ENCODE results near the gene COL20A1.
"Not testable (repeated sequence)": the region's sequence is repeated elsewhere in the genome, so short reads cannot be mapped to it uniquely, and the experiment has no call there.

COL20A1 gene

DNA sequence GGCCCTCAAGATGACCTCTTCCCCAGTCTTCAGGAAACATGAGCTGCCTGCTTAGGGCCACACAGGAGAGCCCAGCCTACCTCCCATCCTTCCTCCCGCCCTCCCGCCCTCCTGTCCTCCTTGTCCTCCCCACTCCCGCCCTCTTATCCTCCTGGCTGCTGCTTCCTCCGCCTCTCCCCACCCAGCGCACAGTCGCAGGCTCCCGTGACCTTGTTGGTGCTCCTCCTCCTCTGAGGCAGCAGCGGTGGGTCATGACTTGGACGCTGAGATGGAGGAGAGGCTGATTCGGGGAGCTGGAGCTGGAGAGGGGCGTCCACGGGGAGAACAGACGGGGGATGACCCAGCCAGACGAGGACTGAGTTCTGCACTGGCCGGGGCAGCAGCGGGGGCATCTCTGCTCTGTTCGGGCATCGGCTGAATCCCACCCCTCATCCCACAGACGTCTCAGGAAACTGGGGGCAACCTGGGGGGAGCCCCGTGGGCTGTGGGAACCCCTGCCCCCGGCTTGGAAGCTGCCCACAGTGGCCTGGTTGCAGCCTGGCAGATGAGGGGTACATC lies 35.8 kb downstream of the COL20A1 start:
- no peak for TF ChIP-seq Cebpa-rat (IDR thresholded peaks at IDR 0.05)
- Histone ChIP-seq H3K27ac (no peak overlapping the region), H4K20me1 (peaks cover 0 to 8% (median 0%) of the 10 kb centered on the region in 11 experiments; a peak in 1 of 22 replicates), H3K9me3 (replicated peaks in 1 of 11) (peaks cover 5 to 23% (median 10%) of the 10 kb centered on the region in 11 experiments; a peak in 18 of 22 replicates), H3K9ac (no peak overlapping the region), H3K36me3 (no peaks in the 10 kb centered on the region), H3K4me3 (no peak overlapping the region), H3K4me2 (no peak overlapping the region), H3K27me3 (no peaks in the 10 kb centered on the region), H3K4me1 (peaks cover 26 to 38% (median 29%) of the 10 kb centered on the region in 10 experiments)

DNA sequence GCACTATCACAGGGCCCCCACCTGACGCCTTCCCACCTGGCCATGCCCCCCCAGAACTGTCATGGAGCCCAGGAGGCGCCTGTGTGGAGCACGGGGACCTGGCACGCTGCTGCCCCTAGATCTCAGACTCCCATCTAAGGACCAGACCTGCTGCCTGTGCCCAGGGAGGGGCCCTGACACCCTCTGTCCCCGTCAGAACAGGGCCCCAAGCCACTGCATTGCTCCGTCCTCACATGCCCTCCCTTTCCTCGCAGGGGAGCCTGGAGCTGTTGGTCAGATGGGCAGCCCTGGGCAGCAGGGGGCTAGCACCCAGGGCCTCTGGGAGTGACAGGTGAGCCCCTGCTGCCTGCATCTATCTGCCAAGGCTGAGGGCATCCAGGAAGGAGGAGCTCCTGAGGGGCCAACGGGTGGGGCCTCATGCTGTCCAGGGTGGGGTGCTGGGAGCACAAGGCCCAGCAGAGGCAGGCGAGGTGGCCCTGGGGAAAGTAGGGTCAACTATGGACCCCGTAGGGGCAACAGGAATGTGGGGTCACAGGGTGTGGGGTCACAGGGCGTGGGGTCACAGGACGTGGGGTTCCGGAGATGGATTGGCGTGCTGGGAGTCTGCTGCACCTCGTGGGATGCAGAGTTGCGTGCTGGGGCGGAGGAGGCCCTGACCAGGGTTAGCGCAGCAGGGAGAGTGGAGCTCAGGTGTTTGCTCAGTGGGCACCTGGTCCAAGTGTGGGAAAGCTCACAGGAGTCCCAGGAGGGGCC lies 36.5 kb downstream of the COL20A1 start:
- no peak for TF ChIP-seq Cebpa-rat (IDR thresholded peaks at IDR 0.05)
- no peak overlapping the region for H3K4me2 ChIP-seq

DNA sequence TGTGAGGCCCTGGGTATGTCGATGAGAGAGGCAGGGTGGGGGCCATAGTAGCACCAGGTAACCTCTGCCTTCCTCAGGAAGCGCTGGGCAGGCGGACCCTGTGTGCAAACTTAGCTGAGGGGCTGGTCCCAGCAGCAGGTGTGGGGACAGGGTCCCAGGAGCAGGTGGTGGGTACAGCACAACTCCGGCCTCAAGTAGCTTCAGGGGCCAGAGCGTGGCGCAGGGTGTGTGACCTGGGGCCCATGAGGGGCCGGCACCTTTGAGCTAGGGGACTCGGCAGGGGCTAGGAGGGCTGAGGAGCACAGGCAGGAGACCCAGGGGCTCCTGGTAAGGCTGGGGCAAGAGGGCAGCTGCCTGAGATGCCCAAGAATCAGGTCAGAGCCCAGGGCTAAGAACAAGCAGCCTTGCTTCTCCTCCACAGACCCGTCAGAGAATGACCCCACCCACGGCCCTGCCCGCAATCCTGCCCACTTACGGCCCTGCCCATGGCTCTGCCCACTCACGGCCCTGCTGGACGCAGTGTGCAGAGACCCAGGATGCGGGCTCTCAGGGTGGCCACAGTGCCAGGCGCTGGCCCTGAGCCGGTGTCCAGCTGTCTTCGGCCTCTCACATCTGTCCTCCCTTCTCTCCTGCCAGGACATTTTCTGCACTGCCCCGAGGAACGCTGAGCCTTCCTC lies 37.2 kb downstream of the COL20A1 start:
- Histone ChIP-seq H3K27ac (no peak overlapping the region), H3K9ac (no peak overlapping the region), H3K9me3 (replicated peaks in 1 of 11) (peaks cover 5 to 23% (median 11%) of the 10 kb centered on the region in 11 experiments; a peak in 18 of 22 replicates), H3K4me3 (no peak overlapping the region), H3K4me2 (no peak overlapping the region), H3K36me3 (no peaks in the 10 kb centered on the region), H3K27me3 (no peaks in the 10 kb centered on the region), H3K4me1 (peaks cover 16 to 30% (median 23%) of the 10 kb centered on the region in 10 experiments), H4K20me1 (peaks cover 0 to 8% (median 0%) of the 10 kb centered on the region in 11 experiments; a peak in 1 of 22 replicates)
- TF ChIP-seq Cebpa-rat (IDR thresholded peaks at IDR 0.05) = no peak

More for the DNA sequence above, 36.5 kb downstream of the COL20A1 start:
- Histone ChIP-seq H3K36me3 (no peaks in the 10 kb centered on the region), H3K27ac (no peak overlapping the region), H4K20me1 (peaks cover 0 to 8% (median 0%) of the 10 kb centered on the region in 11 experiments; a peak in 1 of 22 replicates), H3K9me3 (replicated peaks in 1 of 11) (peaks cover 5 to 23% (median 10%) of the 10 kb centered on the region in 11 experiments; a peak in 18 of 22 replicates), H3K4me3 (no peak overlapping the region), H3K27me3 (no peaks in the 10 kb centered on the region), H3K9ac (no peak overlapping the region), H3K4me1 (peaks cover 24 to 36% (median 29%) of the 10 kb centered on the region in 10 experiments)

DNA sequence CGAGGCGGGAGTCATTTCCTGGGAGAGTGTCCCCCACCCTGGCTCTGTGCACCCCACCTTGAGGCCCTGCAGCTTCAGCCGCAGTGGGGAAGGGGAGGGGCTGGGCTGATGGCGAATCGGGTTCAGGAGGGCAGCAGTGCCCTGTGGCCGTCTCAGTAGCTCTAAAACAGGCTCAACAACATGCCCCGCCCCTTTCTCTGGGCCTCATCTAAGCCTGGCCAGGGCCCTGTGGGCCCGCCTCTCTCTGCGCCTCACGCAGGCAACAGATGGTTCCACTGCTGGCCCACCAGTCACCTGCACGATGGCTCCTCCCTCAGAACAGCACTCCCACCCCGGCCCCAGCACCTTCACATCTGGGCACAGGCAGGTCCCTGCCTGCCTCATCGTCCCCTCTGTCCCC lies 38.0 kb downstream of the COL20A1 start:
- H4K20me1 ChIP-seq = peaks cover 0 to 8% (median 0%) of the 10 kb centered on the region in 11 experiments; a peak in 1 of 22 replicates
- no peaks in the 10 kb centered on the region for H3K27me3 ChIP-seq
- no peak for TF ChIP-seq Cebpa-rat (IDR thresholded peaks at IDR 0.05)
- no peak overlapping the region for H3K4me2 ChIP-seq
- H3K9ac ChIP-seq = no peak overlapping the region
- H3K9me3 ChIP-seq (replicated peaks in 1 of 11) = peaks cover 5 to 22% (median 11%) of the 10 kb centered on the region in 11 experiments; a peak in 18 of 22 replicates
- no peaks in the 10 kb centered on the region for H3K36me3 ChIP-seq
- no peak overlapping the region for H3K27ac ChIP-seq
- H3K4me3 ChIP-seq = no peak overlapping the region
- H3K4me1 ChIP-seq = peaks cover 9 to 24% (median 15%) of the 10 kb centered on the region in 10 experiments

DNA sequence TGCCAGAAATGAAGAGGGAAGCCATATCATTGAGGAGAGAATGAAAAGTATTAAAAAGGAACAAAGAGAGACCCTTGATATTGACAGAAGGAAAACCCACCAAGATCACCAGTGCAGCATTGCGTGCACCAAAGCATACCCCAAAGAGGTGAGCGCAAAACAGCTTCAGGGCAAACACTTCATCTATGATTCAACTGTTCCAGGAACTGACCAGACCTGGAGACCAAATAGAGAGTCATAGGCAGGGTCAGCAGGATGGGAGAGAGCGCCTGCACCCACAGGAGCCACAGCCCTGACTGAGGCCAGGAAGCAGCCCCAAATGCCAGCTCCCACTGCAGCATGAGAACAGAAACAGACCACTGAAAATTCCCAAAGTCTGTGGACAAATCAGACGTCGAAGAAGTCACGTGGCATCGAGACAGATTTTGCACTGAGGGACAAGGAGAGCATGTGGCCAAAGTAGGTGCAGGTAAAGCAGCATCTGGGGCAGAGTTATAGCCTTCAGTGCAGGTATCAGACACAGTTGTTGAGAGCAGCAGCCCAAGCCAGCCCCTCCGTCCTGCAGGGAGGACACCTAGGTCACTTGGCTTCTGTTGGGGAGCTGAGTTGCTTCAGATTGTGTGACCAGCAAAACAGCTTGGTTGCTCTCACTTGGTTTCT lies 38.9 kb downstream of the COL20A1 start:
- peaks cover 5 to 15% (median 11%) of the 10 kb centered on the region in 11 experiments; a peak in 18 of 22 replicates for H3K9me3 ChIP-seq (replicated peaks in 1 of 11)
- peaks cover 0 to 8% (median 0%) of the 10 kb centered on the region in 11 experiments; a peak in 1 of 22 replicates for H4K20me1 ChIP-seq
- no peak overlapping the region for H3K27ac ChIP-seq
- H3K9ac ChIP-seq = no peak overlapping the region
- peaks cover 0 to 24% (median 10%) of the 10 kb centered on the region in 10 experiments; a peak in 19 of 20 replicates for H3K4me1 ChIP-seq
- no peak overlapping the region for H3K4me2 ChIP-seq
- no peak for TF ChIP-seq Cebpa-rat (IDR thresholded peaks at IDR 0.05)
- H3K36me3 ChIP-seq = no peaks in the 10 kb centered on the region
- H3K27me3 ChIP-seq = no peaks in the 10 kb centered on the region
- no peak overlapping the region for H3K4me3 ChIP-seq

DNA sequence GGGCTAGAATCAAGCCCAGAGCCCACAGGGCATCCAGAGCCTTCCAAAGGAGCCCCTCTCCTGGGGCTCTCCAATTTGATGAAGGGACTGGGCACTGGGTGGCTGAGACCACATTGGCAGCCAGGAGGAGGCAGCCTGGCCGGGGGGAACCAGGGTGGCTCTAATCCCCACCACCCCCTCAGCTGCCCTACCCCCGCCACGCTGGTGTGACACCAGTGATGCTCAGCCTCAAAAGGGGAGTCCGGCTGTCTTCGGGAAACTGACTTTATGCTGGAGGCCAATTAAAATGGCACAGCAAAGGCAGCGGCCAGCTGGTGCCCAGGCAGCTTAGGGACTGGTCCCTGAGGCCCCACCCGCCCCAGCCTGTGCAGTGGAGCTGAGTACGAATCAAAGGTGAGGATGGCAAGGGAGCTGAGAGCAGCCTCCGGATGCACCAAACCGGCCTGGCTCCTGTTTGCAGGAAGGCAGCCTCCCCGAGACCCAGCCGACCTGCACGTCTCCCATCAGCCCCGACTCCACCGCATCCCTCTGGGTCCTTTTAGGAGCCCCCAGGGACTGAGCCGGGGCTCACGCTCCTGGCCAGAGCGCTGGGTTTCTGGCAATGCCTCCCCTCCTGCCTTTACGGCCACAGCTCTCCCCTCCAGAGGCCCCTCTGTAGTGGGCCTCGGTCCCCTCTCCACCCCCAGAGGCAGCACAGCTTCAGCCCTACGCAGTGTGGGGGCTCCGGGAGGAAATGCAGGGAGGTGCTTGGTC lies 39.7 kb downstream of the COL20A1 start:
- no peak for TF ChIP-seq Cebpa-rat (IDR thresholded peaks at IDR 0.05)
- Histone ChIP-seq H3K4me1 (peaks cover 0 to 24% (median 6%) of the 10 kb centered on the region in 10 experiments; a peak in 7 of 20 replicates), H3K36me3 (no peaks in the 10 kb centered on the region), H3K9me3 (replicated peaks in 1 of 11) (peaks cover 5 to 15% (median 11%) of the 10 kb centered on the region in 11 experiments; a peak in 18 of 22 replicates), H3K27ac (no peak overlapping the region), H3K4me3 (no peak overlapping the region), H4K20me1 (peaks cover 0 to 5% (median 0%) of the 10 kb centered on the region in 11 experiments; a peak in 1 of 22 replicates), H3K4me2 (no peak overlapping the region), H3K27me3 (no peaks in the 10 kb centered on the region), H3K9ac (no peak overlapping the region)

DNA sequence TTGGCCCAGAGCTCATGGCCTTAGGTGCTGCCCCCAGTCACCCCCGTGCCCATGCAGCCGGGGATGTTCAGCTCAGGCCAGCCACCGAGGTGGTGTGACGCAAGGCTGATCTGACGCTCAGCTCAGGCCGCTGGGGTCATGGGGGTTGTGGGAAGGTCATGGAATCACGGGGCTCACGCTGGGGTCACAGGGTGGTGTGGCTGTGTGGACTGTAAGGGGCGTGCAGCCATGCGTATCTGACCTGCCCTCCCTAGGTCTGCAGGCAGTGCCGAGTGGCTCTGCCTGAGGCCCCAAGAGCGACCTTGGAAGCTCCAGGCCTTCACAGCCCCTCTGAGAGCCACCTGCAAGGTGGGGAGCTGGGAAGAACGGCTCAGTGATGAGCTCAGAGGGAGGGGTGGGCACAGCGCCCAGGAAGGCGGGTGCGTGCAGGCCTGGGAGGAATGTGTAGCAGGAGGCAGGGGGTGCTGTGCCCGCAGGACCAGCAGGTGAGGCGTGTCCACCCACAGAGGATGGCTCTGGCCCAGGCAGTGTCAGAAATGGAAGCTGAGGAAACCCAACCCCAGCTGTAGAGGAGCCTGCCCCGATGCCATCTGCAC lies 40.4 kb downstream of the COL20A1 start:
- no peak overlapping the region for H3K4me3 ChIP-seq
- no peak overlapping the region for H3K9ac ChIP-seq
- peaks cover 0 to 22% (median 5%) of the 10 kb centered on the region in 10 experiments; a peak in 5 of 20 replicates for H3K4me1 ChIP-seq
- no peaks in the 10 kb centered on the region for H4K20me1 ChIP-seq
- no peak for TF ChIP-seq Cebpa-rat (IDR thresholded peaks at IDR 0.05)
- H3K4me2 ChIP-seq = no peak overlapping the region; a peak in 1 of 22 replicates
- peaks cover 5 to 15% (median 11%) of the 10 kb centered on the region in 11 experiments; a peak in 18 of 22 replicates for H3K9me3 ChIP-seq (replicated peaks in 1 of 11)
- no peaks in the 10 kb centered on the region for H3K36me3 ChIP-seq
- no peak overlapping the region for H3K27ac ChIP-seq
- H3K27me3 ChIP-seq = no peaks in the 10 kb centered on the region

DNA sequence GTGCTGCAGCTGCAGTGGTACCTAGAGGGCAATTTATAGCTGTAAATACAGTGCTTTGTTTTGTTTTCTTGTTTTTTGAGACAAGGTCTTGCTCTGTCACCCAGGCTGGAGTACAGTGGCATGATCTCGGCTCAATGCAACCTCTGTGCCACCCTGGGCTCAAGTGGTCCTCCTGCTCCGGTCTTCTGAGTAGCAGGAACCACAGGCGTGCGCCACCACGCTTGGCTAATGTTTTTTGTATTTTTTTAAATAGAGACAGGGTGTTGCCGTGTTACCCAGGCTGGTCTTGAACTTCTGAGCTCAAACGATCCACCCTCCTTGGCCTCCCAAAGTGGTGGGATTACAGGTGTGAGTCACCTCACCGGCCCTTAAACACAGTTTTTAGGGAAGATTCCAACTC lies 41.4 kb downstream of the COL20A1 start:
- Histone ChIP-seq H3K36me3 (no peaks in the 10 kb centered on the region), H3K27ac (no peak overlapping the region), H3K4me2 (no peak overlapping the region), H3K9me3 (replicated peaks in 1 of 11) (peaks cover 5 to 15% (median 11%) of the 10 kb centered on the region in 11 experiments; a peak in 18 of 22 replicates), H3K27me3 (no peaks in the 10 kb centered on the region), H3K4me3 (no peak overlapping the region), H3K9ac (no peak overlapping the region), H3K4me1 (peaks cover 0 to 22% (median 5%) of the 10 kb centered on the region in 10 experiments; a peak in 5 of 20 replicates), H4K20me1 (no peaks in the 10 kb centered on the region)
- no peak for TF ChIP-seq Cebpa-rat (IDR thresholded peaks at IDR 0.05)

DNA sequence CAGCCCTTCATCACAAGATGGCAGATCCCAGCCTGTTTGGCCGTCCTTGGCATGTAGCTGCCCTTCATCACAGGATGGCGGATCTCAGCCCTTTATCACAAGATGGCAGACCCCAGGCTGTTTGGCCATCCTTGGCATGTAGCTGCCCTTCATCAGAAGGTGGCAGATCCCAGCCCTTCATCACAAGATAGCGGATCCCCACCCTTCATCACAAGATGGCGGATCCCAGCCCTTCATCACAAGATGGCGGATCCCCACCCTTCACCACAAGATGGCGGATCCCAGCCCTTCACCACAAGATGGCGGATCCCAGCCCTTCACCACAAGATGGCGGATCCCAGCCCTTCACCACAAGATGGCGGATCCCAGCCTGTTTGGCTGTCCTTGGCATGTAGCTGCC lies 42.1 kb downstream of the COL20A1 start:
- H3K4me3 ChIP-seq, H3K4me2 ChIP-seq, H4K20me1 ChIP-seq, H3K27me3 ChIP-seq, H3K36me3 ChIP-seq, H3K9ac ChIP-seq, H3K27ac ChIP-seq: not testable (repeated sequence)
- H3K4me1 ChIP-seq = peaks cover 0 to 22% (median 5%) of the 10 kb centered on the region in 10 experiments; a peak in 5 of 20 replicates
- peaks cover 5 to 15% (median 11%) of the 10 kb centered on the region in 11 experiments; a peak in 18 of 22 replicates for H3K9me3 ChIP-seq (replicated peaks in 1 of 11)

Data from BLaER1 treated with 17β-estradiol and CSF1 and Interleukin-3, amounts not matched to agents 10 nM and 100 nM (cell line).